DMS79 treated with DMSO at 0.1 percent for 48 hours (cell line): ENCODE measurements around the gene FERMT1.
"Not testable (repeated sequence)": the region's sequence is repeated elsewhere in the genome, so short reads cannot be mapped to it uniquely, and the experiment has no call there.

ENCODE experiments used
- DNase-seq: peaks from one replicate; lab custom pipeline; 2025; lab: John Stamatoyannopoulos, UW

Gene FERMT1

GRCh38 chr20:6039766-6040165 lies 83.1 kb downstream of the FERMT1 start:
- no peak for DNase-seq

GRCh38 chr20:6038256-6038655 lies 84.6 kb downstream of the FERMT1 start:
- DNase-seq: no peak

- DNase-seq: no peak
Observed at GRCh38 chr20:6037082-6037481, 85.7 kb downstream of the FERMT1 start.

GRCh38 chr20:6036213-6036612 lies 86.6 kb downstream of the FERMT1 start:
- DNase-seq: no peak

- no peak for DNase-seq
Observed at GRCh38 chr20:6034134-6034969, 88.5 kb downstream of the FERMT1 start.

- DNase-seq: not testable (repeated sequence)
Observed at GRCh38 chr20:6032907-6033306, 89.9 kb downstream of the FERMT1 start.

- no peak for DNase-seq
Observed at GRCh38 chr20:6030453-6031080, 92.3 kb downstream of the FERMT1 start.

GRCh38 chr20:6029538-6029937 lies 93.3 kb downstream of the FERMT1 start:
- no peak for DNase-seq

- DNase-seq: no peak
Observed at GRCh38 chr20:6028818-6029217, 94.0 kb downstream of the FERMT1 start.

GRCh38 chr20:6026051-6026450 lies 96.8 kb downstream of the FERMT1 start:
- no peak for DNase-seq
